Fibroblast of mammary gland (primary cell): Measurements from ENCODE around the gene PIWIL4.

ENCODE experiments used
- DNase-seq: peaks from one replicate; pipeline ENCODE4 v3.0.0-alpha.2; 2010; ENCODE audit warnings: low read depth
- H3K4me3 ChIP-seq: 2 replicates; pipeline ENCODE4 v1.5.1; 2011; ENCODE audit warnings: low read depth, mild to moderate bottlenecking, low read length, moderate library complexity; ENCODE audit not compliant: control insufficient read depth
- TF ChIP-seq, protein P1 (sequence below): conservative IDR thresholded peaks from 2 replicates; pipeline ENCODE4 v1.5.1; 2011; ENCODE audit warnings: low read depth, low read length, inconsistent platforms; ENCODE audit not compliant: control insufficient read depth, insufficient read depth

PIWIL4 gene

DNA sequence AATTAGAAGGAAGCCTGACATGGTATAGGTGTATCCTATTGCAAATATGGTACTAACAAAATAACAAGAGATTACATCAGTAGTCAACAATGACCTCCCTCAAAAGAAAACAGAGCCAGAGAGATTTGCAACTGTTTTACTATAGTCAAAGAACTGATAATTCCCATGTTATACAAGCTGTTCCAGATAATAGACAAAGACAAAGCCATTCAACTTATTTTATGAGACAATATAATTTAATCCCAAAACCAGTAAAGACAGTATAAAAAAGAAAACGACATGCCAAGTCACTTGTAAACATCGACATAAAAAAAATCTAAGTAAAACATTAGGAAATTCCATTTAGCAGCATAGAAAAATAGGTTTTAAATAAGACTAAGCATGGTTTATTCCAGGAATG lies 65.2 kb downstream of the PIWIL4 start:
- no peak overlapping the region for H3K4me3 ChIP-seq
- TF ChIP-seq, protein P1, sequence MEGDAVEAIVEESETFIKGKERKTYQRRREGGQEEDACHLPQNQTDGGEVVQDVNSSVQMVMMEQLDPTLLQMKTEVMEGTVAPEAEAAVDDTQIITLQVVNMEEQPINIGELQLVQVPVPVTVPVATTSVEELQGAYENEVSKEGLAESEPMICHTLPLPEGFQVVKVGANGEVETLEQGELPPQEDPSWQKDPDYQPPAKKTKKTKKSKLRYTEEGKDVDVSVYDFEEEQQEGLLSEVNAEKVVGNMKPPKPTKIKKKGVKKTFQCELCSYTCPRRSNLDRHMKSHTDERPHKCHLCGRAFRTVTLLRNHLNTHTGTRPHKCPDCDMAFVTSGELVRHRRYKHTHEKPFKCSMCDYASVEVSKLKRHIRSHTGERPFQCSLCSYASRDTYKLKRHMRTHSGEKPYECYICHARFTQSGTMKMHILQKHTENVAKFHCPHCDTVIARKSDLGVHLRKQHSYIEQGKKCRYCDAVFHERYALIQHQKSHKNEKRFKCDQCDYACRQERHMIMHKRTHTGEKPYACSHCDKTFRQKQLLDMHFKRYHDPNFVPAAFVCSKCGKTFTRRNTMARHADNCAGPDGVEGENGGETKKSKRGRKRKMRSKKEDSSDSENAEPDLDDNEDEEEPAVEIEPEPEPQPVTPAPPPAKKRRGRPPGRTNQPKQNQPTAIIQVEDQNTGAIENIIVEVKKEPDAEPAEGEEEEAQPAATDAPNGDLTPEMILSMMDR, result no peak
- no peak for DNase-seq

DNA sequence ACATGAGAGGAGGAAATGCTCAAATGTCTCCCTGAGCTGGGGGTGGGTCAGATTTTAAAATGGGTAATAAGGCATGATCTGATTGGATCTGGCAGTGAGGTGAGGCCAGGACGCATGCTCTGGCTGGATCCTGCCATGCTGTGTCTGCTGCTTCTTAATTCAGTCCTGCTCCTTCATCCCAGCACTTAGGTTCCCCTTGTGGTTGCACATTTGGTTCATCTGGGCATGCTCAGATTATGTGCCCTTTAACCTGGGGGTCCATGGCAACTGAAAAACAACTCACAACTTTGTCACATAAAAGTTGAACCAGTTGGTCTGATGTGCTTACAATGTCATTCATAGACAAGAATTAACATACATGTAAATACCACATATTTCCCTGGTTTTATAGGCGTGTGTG lies 67.9 kb downstream of the PIWIL4 start:
- H3K4me3 ChIP-seq, result no peak overlapping the region
- TF ChIP-seq, protein P1, result no peak
- DNase-seq, result no peak

DNA sequence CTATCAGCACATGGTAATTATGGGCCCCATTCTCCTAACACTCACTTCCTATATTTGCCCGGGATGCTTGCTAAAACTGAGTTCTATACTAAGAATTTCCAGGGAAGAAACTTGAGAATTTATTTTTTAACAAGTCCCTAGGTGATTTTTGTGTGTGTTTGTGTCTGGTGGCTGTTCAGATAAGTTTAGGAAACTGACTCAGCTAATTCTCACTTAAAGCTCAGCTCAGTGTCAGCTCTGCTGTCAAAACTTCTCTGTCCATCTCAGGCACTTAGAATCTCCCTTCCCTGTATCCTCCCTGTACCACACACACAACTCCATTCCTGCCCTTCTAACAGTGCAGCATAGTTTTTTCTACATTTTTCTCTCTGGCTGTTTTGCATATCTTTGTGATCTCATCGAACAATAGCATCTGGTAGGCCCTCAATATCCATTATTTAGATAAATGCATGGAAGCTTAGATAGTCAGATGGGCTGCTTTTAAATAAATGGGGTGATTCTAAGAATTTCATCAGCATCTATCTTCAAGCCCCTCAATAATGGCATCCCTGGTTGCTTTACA lies 69.3 kb downstream of the PIWIL4 start:
- no peak overlapping the region for H3K4me3 ChIP-seq
- TF ChIP-seq, protein P1, result no peak
- DNase-seq, result no peak

DNA sequence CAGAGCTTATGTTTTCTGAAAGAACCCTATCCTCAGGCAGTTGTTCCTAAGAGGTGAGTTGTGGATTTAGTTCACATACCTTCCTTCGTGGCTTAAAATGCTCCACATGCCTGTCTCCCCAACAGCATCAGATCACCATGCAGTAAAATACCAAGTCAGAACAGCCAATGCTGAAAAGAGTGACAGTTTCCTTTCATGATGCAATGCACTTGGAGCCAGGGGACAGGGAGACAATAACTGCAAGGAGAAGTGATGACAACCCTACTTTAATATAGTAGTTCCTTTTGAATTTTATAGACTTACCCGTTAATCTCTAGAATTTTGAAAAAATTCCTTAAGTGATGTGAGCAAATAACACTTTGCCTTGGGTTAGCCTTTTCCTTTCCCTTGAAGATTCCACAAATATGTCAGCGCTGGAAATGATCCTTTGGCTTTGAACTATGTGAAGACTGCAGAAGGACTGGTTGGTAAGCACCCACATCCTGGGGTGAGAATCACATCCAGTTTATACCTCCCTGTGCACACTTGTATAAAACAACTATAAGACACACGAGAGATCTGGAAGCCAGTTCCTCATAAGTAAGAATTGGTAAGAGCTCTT lies 71.2 kb downstream of the PIWIL4 start:
- TF ChIP-seq, protein P1, result no peak
- DNase-seq, result no peak
- H3K4me3 ChIP-seq, result no peak overlapping the region

DNA sequence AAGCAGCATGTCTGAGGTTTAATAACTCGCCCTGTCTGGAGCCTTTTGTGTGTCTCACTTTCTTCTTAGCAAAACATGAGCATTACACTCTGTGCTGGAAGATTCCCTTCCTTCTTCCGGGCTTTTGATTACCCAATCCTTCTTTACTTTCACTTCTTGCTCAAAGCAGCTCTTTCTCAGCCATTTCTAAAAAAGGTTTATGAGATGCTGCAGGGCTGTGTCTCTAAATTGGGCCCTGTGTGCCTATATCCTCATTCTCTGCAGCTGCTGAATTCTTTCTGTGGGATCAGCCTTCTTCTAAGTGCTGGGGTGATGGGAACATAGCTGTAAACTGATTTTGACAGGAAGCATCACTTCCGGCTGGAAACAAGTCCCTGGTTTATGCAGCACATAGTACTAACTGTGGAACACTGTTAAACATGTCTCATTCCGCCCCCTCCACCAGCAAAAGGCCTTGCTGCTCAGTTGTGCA lies 71.8 kb downstream of the PIWIL4 start:
- TF ChIP-seq, protein P1, result no peak
- no peak overlapping the region for H3K4me3 ChIP-seq
- peak; percentile 47 for DNase-seq

DNA sequence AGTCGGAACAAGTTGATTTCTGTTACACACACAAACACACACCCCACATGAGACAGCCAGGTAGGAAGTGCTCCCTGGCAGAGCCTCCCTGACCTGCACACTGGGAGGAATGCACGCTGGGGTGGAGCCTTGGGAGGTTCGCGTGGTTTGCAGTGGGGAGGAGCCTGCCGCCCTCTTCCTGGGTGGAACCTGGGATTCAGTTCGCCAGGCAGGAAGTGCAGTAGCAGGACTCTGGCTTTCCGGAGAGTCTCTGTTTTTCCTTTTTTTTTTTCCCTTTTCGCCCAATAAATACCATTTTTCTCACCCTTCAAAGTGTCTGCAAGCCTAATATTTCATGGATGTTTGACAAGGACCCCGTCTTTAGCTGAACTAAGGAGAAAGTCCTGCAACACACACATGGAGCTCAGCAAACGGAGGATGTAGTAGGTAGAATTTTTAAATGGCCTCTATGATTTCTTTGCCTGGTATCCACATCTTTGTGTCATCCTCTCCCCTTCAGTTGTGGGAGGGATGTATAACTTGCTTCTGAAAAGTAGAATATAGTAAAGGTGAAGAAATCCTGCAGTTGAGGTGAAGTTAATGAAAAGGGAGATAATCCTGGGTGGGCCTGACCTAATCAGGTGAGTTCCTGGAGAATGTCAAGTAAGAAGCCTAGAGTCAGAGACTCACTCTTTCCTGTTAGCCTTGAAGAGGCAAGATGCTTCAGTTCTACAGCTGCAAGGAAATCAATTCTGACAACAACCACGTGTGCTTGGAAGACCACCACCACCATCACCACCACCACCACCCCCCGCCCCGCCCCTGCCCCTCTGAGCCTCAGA lies 72.9 kb downstream of the PIWIL4 start:
- TF ChIP-seq, protein P1, result no peak
- no peak for DNase-seq
- no peak overlapping the region for H3K4me3 ChIP-seq
